ENCODE data around the gene CCDC88C. TPM values are rescaled to one million over a fixed set of nuclear protein-coding genes. Genes with fewer than 3 reads are reported as not detected.

CCDC88C gene
- total RNA-seq, 1 experiment from 2014 or later = 29.8 TPM

DNA sequence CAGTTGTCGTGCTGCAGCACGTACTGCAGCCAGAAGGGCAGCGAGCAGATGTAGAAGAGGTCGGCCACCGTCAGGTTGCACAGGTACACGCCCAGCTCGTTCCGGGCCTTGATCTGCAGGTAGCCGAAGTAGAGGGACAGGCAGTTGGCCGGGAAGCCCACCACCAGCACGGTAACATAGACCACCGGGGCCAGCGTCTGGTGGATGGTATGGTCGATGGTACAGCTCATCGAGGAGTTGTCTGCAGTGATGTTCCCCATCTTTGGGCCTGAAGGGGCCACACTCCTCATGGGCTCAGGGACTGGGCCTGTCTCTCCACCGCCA lies 182.9 kb downstream of the CCDC88C start:
- H3K36me3 Mint-ChIP-seq (ENCODE audit: insufficient read depth, unreplicated experiment) = no peaks in the 10 kb centered on the region
- DNase-seq = no peak
- H3K9me3 Mint-ChIP-seq (ENCODE audit: unreplicated experiment) = peaks cover 5% of the 10 kb centered on the region
- H3K4me3 ChIP-seq (ENCODE audit: low read depth, low read length) = no peak overlapping the region
- no TSS peak for BruUV-seq (replicated peaks)
- H3K9me3 ChIP-seq = 0 out of 2 replicates have a peak, but pooled peaks cover 6% of the 10 kb centered on the region
- CTCF ChIA-PET = no interaction called here
- intact Hi-C loops (cut with micrococcal nuclease; ENCODE audit: unreplicated experiment) = no loop called here
- peaks cover 2% of the 10 kb centered on the region for H3K27me3 Mint-ChIP-seq (ENCODE audit: insufficient read depth, unreplicated experiment)
- H3K4me1 Mint-ChIP-seq (ENCODE audit: low read depth, unreplicated experiment) = no peaks in the 10 kb centered on the region
- POLR2A ChIA-PET = no interaction called here
- no peak overlapping the region for H3K4me3 Mint-ChIP-seq (ENCODE audit: unreplicated experiment)
- H3K4me1 ChIP-seq = no peaks in the 10 kb centered on the region
- TF ChIP-seq, protein P1, sequence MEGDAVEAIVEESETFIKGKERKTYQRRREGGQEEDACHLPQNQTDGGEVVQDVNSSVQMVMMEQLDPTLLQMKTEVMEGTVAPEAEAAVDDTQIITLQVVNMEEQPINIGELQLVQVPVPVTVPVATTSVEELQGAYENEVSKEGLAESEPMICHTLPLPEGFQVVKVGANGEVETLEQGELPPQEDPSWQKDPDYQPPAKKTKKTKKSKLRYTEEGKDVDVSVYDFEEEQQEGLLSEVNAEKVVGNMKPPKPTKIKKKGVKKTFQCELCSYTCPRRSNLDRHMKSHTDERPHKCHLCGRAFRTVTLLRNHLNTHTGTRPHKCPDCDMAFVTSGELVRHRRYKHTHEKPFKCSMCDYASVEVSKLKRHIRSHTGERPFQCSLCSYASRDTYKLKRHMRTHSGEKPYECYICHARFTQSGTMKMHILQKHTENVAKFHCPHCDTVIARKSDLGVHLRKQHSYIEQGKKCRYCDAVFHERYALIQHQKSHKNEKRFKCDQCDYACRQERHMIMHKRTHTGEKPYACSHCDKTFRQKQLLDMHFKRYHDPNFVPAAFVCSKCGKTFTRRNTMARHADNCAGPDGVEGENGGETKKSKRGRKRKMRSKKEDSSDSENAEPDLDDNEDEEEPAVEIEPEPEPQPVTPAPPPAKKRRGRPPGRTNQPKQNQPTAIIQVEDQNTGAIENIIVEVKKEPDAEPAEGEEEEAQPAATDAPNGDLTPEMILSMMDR (IDR thresholded peaks at IDR 0.05; ENCODE audit: insufficient read depth in 1 of 2, low read depth in 1 of 2, low read length in 1 of 2, severe bottlenecking in 1 of 2, unreplicated experiment in 1 of 2) = no peak
- no peaks in the 10 kb centered on the region for H3K27me3 ChIP-seq (replicated peaks; ENCODE audit: control insufficient read depth, insufficient read depth, low read length)
- H3K27ac Mint-ChIP-seq (ENCODE audit: unreplicated experiment) = no peak overlapping the region
- H3K36me3 ChIP-seq (ENCODE audit: control insufficient read depth, insufficient read depth, low read length) = no peaks in the 10 kb centered on the region

DNA sequence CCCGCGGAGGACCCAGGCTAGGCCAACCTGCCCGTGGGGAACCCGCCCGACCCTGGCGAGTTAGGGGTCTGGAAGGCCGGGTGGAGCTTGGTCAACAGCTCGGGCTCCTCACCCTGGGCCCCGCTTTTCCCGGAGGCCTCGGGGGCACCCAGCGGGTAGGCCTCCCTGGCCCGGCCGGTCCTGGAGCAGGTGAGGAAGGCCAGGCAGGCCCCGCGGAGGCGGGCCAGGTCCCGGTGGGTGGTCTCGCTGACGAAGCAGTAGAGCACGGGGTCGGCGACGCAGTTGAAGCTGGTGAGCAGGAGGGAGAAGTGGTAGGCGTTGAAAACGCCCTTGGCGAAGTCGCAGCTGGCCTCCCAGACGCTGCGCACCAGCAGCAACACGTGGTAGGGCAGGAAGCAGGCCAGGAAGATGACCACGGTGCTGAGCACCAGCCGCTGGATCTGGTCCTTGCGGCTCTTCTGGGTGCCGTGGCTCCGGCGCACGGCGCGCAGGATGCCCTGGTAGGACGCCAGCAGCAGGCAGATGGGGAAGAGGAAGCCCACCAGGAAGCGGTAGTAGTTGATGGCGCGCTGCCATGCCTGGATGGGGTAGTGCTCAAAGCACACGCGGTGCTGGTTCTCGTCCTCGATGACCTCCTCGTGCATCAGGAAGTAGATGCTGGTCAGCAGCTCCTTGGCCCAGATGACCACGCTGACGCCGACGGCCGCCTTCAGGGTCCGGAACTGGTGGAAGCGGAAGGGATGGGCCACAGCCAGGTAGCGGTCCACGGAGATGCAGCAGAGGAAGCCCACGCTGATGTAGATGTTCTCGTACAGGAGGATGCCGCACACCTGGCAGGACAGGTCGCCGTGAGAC lies 183.5 kb downstream of the CCDC88C start:
- Mint-ChIP-seq H3K27me3 (ENCODE audit: insufficient read depth, unreplicated experiment) (peaks cover 2% of the 10 kb centered on the region), H3K36me3 (ENCODE audit: insufficient read depth, unreplicated experiment) (no peaks in the 10 kb centered on the region), H3K27ac (ENCODE audit: unreplicated experiment) (no peak overlapping the region), H3K9me3 (ENCODE audit: unreplicated experiment) (no peaks in the 10 kb centered on the region), H3K4me3 (ENCODE audit: unreplicated experiment) (no peak overlapping the region), H3K4me1 (ENCODE audit: low read depth, unreplicated experiment) (no peaks in the 10 kb centered on the region)
- no peaks in the 10 kb centered on the region for H3K4me1 ChIP-seq
- TF ChIP-seq, protein P1 (IDR thresholded peaks at IDR 0.05; ENCODE audit: insufficient read depth in 1 of 2, low read depth in 1 of 2, low read length in 1 of 2, severe bottlenecking in 1 of 2, unreplicated experiment in 1 of 2) = no peak
- ChIA-PET POLR2A (no interaction called here), CTCF (no interaction called here)
- 0 out of 2 replicates have a peak, but pooled peaks cover 6% of the 10 kb centered on the region for H3K9me3 ChIP-seq
- no peak overlapping the region for H3K4me3 ChIP-seq (ENCODE audit: low read depth, low read length)
- H3K27me3 ChIP-seq (replicated peaks; ENCODE audit: control insufficient read depth, insufficient read depth, low read length) = no peaks in the 10 kb centered on the region
- no TSS peak for BruUV-seq (replicated peaks)
- DNase-seq = no peak
- intact Hi-C loops (cut with micrococcal nuclease; ENCODE audit: unreplicated experiment) = no loop called here
- no peaks in the 10 kb centered on the region for H3K36me3 ChIP-seq (ENCODE audit: control insufficient read depth, insufficient read depth, low read length)

DNA sequence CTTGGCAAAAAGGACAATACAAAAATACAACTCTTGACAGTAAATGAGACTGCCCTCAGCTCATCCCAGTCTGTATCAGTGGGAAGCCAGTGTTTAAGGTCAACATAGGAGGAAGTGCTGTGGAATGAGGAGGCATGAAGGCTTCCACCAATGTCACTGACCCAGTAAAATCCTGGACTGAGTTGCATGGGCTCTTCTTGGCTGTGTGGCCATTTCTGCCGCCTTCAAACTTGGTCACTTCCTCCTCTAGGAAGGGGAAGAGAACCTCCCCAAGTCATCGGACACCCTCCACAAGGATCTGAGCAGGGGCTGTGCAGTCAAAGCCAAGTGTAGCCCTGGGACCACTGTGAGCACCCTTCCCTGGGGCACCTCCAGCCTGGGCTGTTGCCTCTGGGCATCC lies 185.0 kb downstream of the CCDC88C start:
- H3K27me3 Mint-ChIP-seq (ENCODE audit: insufficient read depth, unreplicated experiment) = no peaks in the 10 kb centered on the region
- H3K4me1 ChIP-seq = no peaks in the 10 kb centered on the region
- ChIA-PET POLR2A (no interaction called here), CTCF (no interaction called here)
- BruUV-seq (replicated peaks) = no TSS peak
- no peak overlapping the region for H3K4me3 Mint-ChIP-seq (ENCODE audit: unreplicated experiment)
- no peaks in the 10 kb centered on the region for H3K27me3 ChIP-seq (replicated peaks; ENCODE audit: control insufficient read depth, insufficient read depth, low read length)
- no peaks in the 10 kb centered on the region for H3K36me3 Mint-ChIP-seq (ENCODE audit: insufficient read depth, unreplicated experiment)
- H3K4me3 ChIP-seq (ENCODE audit: low read depth, low read length) = no peak overlapping the region
- no peak for DNase-seq
- TF ChIP-seq, protein P1 (IDR thresholded peaks at IDR 0.05; ENCODE audit: insufficient read depth in 1 of 2, low read depth in 1 of 2, low read length in 1 of 2, severe bottlenecking in 1 of 2, unreplicated experiment in 1 of 2) = no peak
- no peak overlapping the region for H3K27ac Mint-ChIP-seq (ENCODE audit: unreplicated experiment)
- intact Hi-C loops (cut with micrococcal nuclease; ENCODE audit: unreplicated experiment) = no loop called here
- no peaks in the 10 kb centered on the region for H3K36me3 ChIP-seq (ENCODE audit: control insufficient read depth, insufficient read depth, low read length)
- H3K9me3 Mint-ChIP-seq (ENCODE audit: unreplicated experiment) = no peaks in the 10 kb centered on the region
- 0 out of 2 replicates have a peak, but pooled peaks cover 6% of the 10 kb centered on the region for H3K9me3 ChIP-seq
- H3K4me1 Mint-ChIP-seq (ENCODE audit: low read depth, unreplicated experiment) = no peaks in the 10 kb centered on the region
